GM12891 (cell line): ENCODE measurements around the gene C20orf141.
"Not testable (repeated sequence)": the region's sequence is repeated elsewhere in the genome, so short reads cannot be mapped to it uniquely, and the experiment has no call there.

Experiments used
- DNase-seq: peaks from one replicate; pipeline ENCODE4 v3.0.0; 2011; ENCODE audit warnings: low spot score; ENCODE audit not compliant: insufficient read length
- FAIRE-seq: peaks from 2 replicates; lab custom pipeline; 2011; peaks lifted over from hg19 to GRCh38; lab: Jason Lieb, UNC
- PAX5 ChIP-seq: IDR thresholded peaks from 2 replicates; pipeline ENCODE4 v1.6.1; 2011; ENCODE audit warnings: low read length, moderate library complexity, mild to moderate bottlenecking; ENCODE audit not compliant: insufficient read depth, severe bottlenecking
- POLR2A ChIP-seq: IDR thresholded peaks from 2 replicates; pipeline ENCODE4 v1.6.1; 2011; ENCODE audit warnings: low read depth, low read length, control low read depth
- POLR2AphosphoS5 ChIP-seq: IDR thresholded peaks from 2 replicates; pipeline ENCODE4 v1.6.1; 2011; ENCODE audit warnings: low read depth, low read length, control low read depth
- POU2F2 ChIP-seq: IDR thresholded peaks from 2 replicates; pipeline ENCODE4 v1.6.1; 2011; ENCODE audit warnings: low read depth, mild to moderate bottlenecking, control low read depth, low read length, moderate library complexity
- SPI1 ChIP-seq: IDR thresholded peaks from 2 replicates; pipeline ENCODE4 v1.6.1; 2011; ENCODE audit warnings: low read depth, low read length, control low read depth
- TAF1 ChIP-seq: IDR thresholded peaks from 2 replicates; pipeline ENCODE4 v1.6.1; 2011; ENCODE audit warnings: low read depth, low read length, control low read depth

C20orf141 gene

GRCh38 chr20:2817891-2818595 lies 3.3 kb downstream of the C20orf141 start:
- no peak for TF ChIP-seq SPI1
- FAIRE-seq (no peak), DNase-seq (no peak)

GRCh38 chr20:2820084-2820895 lies 5.5 kb downstream of the C20orf141 start:
- no peak for TF ChIP-seq POU2F2
- no peak for DNase-seq
- no peak for FAIRE-seq

GRCh38 chr20:2820896-2821869 lies 6.4 kb downstream of the C20orf141 start:
- TF ChIP-seq POLR2AphosphoS5 = no peak
- no peak for TF ChIP-seq POU2F2
- no peak for TF ChIP-seq TAF1
- TF ChIP-seq POLR2A = no peak
- TF ChIP-seq PAX5 = no peak
- TF ChIP-seq SPI1 = no peak
- DNase-seq (no peak), FAIRE-seq (no peak)

GRCh38 chr20:2822073-2822472 lies 7.3 kb downstream of the C20orf141 start:
- FAIRE-seq (no peak), DNase-seq (no peak)
- TF ChIP-seq TAF1 (no peak), PAX5 (no peak), POU2F2 (no peak), POLR2AphosphoS5 (no peak), POLR2A (no peak), SPI1 (no peak)

GRCh38 chr20:2825761-2826160 lies 11.0 kb downstream of the C20orf141 start:
- TF ChIP-seq SPI1 (no peak), PAX5 (no peak), POLR2AphosphoS5 (no peak), TAF1 (no peak), POLR2A (no peak), POU2F2 (no peak)
- no peak for FAIRE-seq
- DNase-seq = no peak

- TF ChIP-seq POU2F2 = no peak
- TF ChIP-seq PAX5 = no peak
- no peak for TF ChIP-seq SPI1
- TF ChIP-seq TAF1 = no peak
- no peak for TF ChIP-seq POLR2A
- TF ChIP-seq POLR2AphosphoS5 = no peak
- FAIRE-seq = no peak
- DNase-seq = no peak
These were observed 11.9 kb downstream of the C20orf141 start for GRCh38 chr20:2826655-2827054.

- TF ChIP-seq TAF1 = no peak
- TF ChIP-seq POU2F2 = no peak
- TF ChIP-seq POLR2A = no peak
- no peak for TF ChIP-seq PAX5
- no peak for TF ChIP-seq POLR2AphosphoS5
- no peak for TF ChIP-seq SPI1
- FAIRE-seq = no peak
- no peak for DNase-seq
These were observed 14.6 kb downstream of the C20orf141 start for GRCh38 chr20:2829376-2829775.

- FAIRE-seq, DNase-seq: not testable (repeated sequence)
These were observed 16.4 kb downstream of the C20orf141 start for GRCh38 chr20:2831206-2831605.

GRCh38 chr20:2833761-2834160 lies 19.0 kb downstream of the C20orf141 start:
- TF ChIP-seq POLR2AphosphoS5 = no peak
- TF ChIP-seq SPI1 = no peak
- no peak for TF ChIP-seq TAF1
- no peak for TF ChIP-seq PAX5
- no peak for TF ChIP-seq POLR2A
- TF ChIP-seq POU2F2 = no peak
- DNase-seq (no peak), FAIRE-seq (no peak)
